GM21423 (cell line): Measurements from ENCODE around the gene EPB41L4A.
A peak's percentile ranks its signal among the peaks of the same experiment; 100 is the strongest.
"Not testable (repeated sequence)": the region's sequence is repeated elsewhere in the genome, so short reads cannot be mapped to it uniquely, and the experiment has no call there.

Source experiments
- ATAC-seq: cut with Tn5 transposase; IDR thresholded peaks from one replicate; pipeline ENCODE4 v1.9.1; 2021; ENCODE audit warnings: mild to moderate bottlenecking, moderate library complexity; ENCODE audit not compliant: unreplicated experiment

Gene EPB41L4A

DNA sequence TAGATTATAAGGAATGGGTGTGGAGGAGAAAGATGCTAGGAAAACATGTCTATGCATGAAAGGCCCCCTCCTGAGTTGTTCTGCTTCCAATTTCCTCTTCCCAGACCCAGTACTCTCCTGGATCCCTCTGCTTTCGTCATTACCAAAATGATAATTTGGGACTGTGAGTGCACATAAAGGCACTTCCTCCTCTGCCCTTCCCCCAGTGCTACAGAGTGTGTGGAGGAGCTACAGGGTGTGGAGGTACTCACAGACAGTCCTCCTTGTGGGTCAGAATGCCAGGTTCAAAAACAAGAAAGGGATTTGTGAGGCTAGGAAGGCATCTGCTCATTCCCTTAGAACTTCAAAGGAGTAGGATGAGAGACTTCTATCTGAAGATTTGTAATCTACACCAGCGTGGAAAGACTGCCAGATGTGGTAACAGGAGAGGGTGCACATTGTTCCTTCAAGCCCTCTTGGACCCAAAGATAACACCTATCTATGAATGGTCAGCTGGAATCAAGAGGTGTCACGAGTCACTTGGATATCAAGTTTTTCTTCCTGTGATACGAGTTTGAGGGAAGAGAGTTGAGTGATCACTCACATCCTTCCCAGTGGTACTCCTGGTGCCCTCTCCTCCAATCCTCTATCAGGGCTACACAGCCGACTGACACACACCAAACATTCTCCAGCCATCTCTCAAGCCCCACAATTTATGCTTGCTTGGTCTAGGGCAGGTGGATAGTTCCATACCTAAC lies 201.1 kb downstream of the EPB41L4A start:
- no peak for ATAC-seq

DNA sequence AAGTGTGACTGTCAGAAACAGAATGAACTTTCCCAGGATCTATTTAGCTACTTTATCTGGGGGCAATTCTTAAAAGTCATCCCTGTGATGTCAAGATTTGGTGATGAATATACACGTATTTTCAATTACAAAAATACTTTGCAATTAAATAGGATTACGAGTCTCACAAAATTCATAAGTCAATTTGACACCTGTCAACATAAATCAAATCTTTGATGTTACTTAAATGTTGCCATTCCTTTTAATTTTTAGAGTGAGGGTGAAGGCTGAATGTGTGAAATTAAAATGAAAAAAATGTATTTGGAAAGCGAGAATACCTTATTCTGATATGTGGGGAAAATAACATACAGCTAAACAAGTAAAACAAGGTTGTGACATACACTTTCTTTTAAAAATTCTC lies 202.9 kb downstream of the EPB41L4A start:
- ATAC-seq: no peak

DNA sequence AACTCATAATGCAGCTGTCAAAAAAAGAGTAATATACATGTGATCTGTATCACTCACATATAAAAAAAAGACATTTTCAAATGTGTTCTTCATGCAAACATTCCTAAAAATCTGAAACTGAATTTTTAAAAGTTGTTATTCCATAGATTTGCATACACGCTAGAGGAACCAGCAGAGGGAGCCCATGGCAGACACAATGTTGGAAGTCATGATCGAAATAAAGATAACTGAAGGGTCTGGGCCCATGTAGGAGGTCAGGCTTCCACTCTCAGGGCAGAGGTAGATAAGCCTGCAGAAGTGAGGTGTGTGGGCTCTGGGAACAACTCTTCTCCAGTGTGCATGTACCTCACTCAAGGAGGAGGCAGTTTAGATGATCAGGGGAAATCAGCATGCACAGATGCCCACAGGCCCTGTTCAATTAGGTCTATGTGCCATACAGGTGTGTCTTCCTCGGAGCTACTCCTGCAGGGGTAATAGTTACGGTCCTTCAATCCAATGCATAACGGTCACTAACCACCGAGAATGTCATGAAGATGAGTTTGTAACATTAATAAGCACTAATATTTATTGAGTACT lies 208.6 kb downstream of the EPB41L4A start:
- no peak for ATAC-seq

DNA sequence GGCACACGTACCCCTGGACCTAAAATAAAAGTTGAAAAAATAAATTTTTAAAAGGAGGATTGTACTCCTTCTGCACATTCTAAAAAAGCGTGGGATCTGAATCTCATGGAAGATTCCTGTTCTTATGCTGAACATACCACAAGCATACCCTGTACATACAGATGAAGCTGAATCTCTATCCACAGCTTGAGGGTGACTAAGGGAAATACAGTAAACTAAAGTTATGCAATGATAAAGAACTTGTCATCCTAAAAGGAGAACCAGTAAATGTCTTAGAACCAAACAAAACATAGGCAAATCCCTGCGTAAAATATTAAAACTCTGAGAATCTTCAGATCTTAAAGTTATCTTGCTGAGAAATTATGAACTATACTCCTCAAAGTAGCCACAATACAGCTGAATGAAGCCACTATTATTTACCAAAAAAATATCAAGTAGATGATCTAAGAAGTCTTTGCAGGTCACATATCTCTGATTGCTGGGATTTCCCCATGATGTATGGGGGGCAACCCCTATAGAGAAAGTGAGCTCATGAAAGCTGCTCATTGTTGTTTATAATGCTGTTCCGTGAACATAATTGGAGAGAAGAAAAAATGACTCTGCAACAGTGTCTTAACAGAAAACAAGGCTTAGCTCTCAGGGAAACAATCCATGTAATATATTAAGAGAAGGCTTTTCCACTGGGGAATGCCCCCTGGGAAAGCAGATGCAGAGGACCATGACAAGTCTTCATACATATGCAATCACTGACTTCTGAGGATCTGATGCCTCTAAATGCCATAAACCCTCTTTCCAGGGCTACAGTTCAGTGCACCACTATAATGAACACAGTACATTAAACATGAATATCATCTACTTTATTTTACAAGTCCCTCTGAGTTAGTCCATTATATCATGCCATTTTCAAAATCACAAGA lies 210.1 kb downstream of the EPB41L4A start:
- ATAC-seq: no peak

DNA sequence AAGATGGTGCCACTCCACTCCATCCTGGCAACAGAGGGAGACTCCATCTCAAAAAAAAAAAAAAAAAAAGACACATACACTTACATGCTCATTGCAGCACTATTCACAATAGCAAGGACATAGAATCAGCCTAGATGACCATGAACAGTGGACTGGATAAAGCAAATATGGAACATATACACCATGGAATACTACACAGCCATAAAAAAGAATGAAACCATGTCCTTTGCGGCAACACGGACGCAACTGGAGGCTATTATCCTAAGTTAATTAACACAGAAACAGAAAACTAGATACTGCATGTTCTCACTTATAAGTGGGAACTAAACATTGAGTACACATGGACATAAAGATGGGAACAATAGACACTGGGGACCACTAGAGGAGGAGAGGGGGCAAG lies 210.9 kb downstream of the EPB41L4A start:
- not testable (repeated sequence) for ATAC-seq

DNA sequence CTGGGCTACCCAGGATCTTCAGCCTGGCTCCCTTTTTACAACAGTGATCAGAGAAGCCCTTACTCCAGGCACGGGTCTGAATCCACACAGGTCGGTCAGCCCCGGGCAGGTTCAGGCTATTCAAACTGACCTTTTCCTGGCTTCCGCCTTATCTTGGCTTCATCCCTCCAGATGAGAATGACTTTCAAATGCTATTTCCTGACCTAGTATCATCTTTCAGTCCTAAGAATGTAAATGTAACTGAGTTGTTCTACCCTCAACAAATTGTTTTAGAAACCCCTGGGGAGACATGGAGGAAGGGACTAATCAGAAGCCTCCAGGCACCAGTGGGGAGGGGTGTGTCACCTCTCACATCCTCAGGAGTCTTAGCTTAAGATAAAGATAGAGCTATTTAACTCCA lies 213.2 kb downstream of the EPB41L4A start:
- no peak for ATAC-seq

DNA sequence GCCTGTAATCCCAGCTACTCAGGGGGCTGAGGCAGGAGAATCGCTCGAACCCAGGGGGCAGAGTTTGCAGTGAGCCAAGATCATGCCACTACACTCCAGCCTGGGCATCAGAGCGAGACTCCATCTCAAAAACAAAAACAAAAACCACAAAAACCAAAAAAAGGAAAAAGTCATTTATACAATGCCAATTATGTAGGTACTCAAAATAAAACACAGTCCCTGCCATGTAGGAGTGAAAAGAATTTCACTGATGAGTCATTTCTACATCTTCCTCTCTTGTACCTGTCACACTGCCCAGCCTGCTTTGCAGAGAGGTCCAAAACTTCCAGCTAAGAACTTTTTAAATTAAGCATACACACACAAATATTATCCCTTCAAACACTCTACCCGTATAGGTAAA lies 215.8 kb downstream of the EPB41L4A start:
- ATAC-seq: no peak

DNA sequence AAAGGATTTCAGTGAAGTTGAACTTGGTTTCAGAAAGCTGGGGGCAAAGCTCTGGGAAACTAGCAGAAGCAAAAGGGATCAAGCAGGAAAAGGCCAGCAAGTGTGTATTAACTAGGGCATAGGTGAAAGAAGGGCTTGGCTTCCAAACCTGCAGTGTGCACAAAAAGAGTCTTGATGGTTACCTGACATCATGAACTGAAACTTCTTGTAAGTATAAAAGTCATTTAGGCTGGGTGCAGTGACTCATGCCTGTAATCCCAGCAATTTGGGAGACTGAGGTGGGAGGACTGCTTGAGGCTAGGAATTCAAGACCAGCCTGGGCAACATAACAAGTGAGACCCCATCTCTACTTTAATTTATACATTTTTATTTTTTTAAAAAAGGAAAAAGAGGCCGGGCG lies 216.4 kb downstream of the EPB41L4A start:
- no peak for ATAC-seq

DNA sequence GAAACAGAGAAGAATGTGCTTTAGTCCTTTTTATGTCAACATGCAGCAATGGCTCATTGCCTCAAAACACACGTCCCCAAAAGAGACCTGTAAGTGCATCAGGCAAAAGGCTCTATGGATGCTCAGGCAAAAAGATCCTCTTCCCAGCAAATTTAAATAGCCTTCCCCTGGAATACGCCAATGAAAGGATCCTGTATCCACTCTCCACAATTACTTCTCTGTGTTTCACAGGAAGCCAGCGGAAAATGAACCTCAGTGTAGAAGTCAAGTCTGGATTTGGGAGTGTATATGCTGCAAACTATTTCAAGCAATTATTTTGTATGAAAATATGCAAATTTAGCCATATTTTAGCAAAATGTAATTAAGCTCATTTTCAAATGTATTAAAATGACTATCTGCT lies 217.9 kb downstream of the EPB41L4A start:
- no peak for ATAC-seq

DNA sequence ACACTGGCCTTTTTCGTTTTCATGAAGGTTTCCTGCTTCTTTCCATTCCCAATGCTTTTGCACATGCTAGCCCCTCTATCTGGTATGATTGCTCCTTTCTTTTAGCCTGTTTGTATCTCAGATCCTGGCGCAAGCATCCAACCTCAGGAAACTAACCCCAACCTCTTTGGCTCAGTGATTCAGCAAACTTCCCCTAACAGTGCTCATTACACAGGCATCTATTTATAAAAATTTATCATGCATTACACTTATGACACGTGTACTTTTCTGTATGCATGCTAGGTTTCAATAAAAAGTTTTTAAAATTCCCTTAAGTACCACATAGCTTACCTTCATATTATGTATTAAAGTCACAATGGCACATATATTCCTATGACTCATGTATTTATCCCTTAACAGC lies 218.9 kb downstream of the EPB41L4A start:
- no peak for ATAC-seq

DNA sequence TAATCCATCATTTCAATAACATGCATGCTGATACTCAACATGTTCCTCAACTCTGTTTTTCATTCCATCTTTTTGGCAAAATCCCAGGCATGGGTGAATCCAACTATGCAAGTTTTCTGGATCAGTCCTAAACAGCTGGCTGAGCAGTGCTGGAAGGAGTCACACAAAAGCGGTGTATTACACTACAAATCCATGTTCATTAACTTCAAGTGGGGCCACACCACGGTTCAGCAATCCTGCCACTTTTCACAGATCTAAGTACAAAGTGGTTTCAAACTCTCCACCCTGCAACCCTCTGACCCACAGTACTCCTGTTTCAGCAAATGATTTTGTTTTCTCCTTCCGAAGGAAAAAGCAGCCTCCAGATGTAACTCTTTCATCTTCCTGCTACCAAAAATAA lies 222.5 kb downstream of the EPB41L4A start:
- no peak for ATAC-seq

DNA sequence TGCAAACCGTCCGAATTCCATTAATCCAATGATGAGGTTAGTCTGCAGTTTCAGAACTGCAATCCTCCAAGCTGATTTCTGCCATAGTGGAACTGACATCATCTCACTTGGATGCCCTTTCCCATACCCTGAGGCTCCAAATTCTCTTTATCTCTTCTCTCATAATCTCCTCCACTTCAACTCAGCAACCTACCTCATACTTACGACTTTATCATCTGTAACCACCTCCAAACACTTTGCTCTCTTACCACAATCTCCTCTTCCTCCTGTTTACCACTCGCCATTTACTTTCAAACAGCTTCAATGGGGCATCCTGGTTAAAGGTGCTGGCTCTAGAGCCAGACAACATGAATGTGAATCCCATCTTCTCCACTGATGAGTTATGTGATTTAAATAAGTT lies 223.2 kb downstream of the EPB41L4A start:
- no peak for ATAC-seq

DNA sequence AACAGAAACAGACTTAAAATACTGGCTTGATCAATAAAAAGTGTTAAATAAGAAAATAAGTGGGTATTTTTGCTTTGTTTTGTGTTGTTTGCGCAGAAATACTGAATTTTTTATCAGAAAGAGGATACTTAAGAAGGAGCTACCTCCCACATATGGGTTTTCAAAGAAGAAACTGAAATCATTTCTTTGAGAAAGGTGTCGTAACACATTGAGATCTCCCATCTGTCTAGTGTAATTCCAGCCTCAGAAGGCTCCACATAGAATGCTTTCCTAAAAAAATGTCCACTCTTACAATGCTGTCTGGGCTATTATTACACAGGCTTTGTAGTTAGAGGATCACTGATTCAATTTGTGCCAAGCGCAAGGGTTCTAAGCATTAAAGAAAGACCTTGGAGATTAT lies 226.2 kb downstream of the EPB41L4A start:
- no peak for ATAC-seq

DNA sequence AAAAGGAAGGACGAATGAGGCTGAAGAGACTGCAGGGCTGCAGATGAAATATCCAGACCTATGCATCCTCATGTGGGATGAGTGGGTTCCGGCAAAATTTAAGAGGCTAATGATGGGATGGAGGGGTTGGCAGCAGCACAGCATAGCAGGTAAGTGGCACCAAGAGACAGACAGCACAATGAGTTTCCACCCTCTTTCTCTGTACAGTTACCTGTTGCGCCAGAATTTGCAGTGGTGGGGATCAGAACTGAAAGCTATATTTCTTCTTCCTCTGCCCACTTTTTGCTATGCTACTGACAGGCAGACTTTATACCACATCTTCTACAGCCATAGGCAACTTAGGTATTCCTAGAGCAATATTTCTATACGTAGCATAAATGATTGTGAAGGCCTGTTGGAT lies 227.0 kb downstream of the EPB41L4A start:
- no peak for ATAC-seq

DNA sequence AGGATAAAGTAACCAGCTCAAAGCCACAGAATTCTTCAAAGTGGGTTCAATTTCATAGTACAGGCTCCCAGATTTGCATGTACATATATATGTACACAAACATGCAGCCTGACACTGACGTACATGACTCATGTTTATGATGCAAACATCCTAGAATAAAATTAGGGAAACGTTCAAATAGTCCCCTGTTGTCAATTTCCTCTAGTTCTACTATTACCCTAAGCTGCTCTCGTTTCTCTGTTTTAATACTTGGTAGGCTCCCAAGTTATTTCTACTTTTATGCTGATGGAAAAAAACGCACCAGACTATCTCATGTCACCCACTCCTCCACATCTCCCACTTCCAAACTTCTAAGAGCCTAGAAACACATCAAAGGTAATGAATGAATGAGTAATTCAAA lies 229.7 kb downstream of the EPB41L4A start:
- ATAC-seq: no peak

DNA sequence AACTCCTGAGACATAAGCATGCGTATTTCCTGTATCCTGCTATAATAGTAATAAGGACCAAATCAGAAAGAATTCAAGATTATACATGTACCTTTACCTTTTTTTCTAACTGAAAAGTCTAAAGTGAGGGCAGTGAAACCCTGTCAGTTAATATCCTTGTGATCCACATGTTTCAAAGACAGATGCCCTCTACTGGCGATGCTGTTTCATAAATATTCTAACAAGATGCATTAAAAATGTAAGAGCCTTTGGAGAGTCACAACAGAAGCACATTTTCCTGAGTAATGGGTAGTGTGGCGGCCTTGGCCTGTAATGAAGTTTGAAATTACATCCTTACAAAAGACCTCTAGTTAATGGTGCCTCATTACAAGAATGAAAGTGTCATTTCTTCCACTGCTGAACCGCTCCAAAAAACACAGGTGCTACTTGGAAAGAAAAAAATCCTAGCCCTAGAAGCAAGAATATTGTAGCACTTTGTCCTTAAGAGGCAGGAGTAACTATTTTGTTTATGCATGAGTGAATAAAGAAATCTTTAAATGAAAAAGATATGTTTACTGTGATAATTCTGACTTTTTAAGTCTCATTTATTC lies 232.6 kb downstream of the EPB41L4A start:
- ATAC-seq: no peak

DNA sequence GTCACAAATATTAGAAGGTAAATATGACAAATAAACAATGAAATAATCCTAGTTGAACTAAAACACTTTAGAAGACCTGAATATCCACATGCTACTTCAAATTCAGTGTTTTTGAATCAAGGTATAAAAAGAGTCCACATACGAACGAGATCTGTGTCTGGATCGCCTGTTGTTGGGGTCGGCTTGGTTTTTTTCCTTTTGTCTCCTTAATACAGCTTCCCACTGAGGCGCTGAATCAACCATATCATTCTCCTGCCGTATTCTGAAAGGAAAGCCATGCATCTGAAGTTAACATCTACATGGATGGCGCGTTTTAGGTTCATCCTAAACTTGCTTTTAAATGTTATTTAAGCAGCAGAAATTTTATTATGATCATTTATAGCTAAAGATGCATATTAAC lies 235.2 kb downstream of the EPB41L4A start:
- ATAC-seq: no peak

DNA sequence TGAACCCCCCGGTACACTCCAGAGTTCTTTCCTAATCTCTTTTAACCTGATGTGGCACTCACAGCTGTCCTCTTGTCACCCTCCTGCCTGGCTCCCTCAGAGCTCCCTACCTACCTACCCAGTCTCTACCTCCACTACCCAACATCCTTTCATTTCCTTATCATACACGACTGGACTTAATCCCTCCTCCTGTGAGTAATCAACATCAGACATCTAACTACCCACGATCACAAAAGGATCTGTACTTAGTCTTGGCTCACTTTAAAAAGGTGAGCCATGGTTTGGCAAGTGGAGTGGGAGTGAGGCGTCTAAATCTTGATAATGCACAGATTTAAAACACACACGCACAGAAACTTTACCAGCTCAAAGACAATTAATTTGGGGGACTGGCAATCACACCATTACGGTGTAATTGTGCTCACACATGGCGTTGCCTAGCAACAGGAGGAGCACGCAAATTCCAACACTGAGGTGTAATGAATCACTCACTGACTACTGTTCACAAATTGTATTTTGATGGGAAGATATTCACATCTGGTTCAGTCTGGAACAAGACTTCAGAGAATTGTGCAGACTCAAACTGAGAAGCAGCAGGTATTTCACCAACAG lies 235.9 kb downstream of the EPB41L4A start:
- ATAC-seq: no peak

DNA sequence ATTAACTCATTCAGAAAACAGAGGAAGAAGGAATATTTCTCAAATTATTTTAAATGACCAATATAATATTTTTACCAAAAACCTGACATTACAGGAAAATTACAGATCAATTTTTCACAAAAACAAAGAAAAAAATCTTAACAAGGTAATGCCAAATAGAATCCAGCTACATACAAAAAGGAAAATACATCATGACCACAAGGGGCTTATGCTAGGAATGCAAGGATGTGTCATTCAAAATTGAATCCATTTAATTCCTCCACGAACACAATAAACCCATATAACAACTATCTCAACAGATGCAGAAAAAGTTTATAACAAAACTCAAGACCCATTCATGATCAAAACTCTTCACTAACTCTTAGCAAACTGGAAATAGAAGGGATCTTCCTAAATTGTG lies 239.8 kb downstream of the EPB41L4A start:
- no peak for ATAC-seq

DNA sequence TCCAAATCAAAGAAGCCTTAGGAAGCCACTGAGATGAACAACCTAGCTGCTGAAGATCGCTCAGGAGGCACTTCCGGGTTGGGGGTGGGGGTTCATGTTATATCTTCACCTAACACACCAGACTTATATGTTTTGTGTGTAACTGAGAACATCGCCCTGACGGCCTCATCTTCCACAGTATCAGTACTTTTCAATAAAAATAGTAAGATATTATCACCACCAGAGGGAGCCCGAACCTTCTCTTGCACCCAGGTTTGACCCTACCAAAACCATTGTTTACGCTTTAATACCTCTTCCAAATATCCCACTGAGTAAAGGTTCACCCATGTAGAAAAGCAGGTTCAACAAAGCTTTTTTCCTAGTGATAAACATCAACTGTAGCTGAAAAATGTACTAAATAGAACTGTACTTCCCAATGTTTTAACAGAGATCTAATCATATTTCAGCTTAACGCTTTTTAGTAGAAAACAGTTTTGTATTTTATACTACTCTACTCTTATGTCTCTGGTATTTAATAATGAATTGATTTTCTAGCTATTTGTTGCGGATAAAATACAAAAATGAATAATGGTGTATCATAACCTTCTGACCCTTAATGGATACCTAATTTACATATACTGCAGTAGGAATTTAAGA lies 244.0 kb downstream of the EPB41L4A start:
- peak; percentile 86 for ATAC-seq
